AG04450 (cell line): ENCODE results near the gene XCL1. TPM values are rescaled to one million over a fixed set of nuclear protein-coding genes. Genes with fewer than 3 reads are reported as not detected.

Source experiments
- CTCF ChIA-PET: fragments of 300-600, 350-600 bp; formaldehyde crosslinking; extraction: SDS; loops from one replicate; lab custom pipeline; 2022; ENCODE audit warnings: antibody characterized with exemption, inconsistent platforms; lab: Charles Lee
- POLR2A ChIA-PET: fragments of 350-600 bp; formaldehyde crosslinking; extraction: SDS; loops from one replicate; lab custom pipeline; 2021; ENCODE audit warnings: antibody characterized with exemption, inconsistent platforms; lab: Yijun Ruan, JAX
- DNase-seq: peaks from one replicate; pipeline ENCODE4 v3.0.0-alpha.2; 2011; ENCODE audit warnings: low read depth, low spot score
- H3K27ac ChIP-seq: one replicate; pipeline ENCODE4 v1.5.1; 2012; ENCODE audit warnings: low read depth, low read length, control low read depth
- H3K27me3 ChIP-seq: one replicate; pipeline ENCODE4 v1.6.0; 2012; ENCODE audit warnings: low read length; ENCODE audit not compliant: control insufficient read depth, insufficient read depth
- H3K4me3 ChIP-seq: 2 replicates; pipeline ENCODE4 v1.5.1; 2011; ENCODE audit warnings: mild to moderate bottlenecking, low read depth, low read length, control low read depth
- H3K9me3 ChIP-seq: 2 replicates; pipeline ENCODE4 v1.5.1; 2012; ENCODE audit warnings: low read length; ENCODE audit not compliant: control insufficient read depth, insufficient read depth
- CTCF ChIP-seq: IDR thresholded peaks from 2 replicates; pipeline ENCODE4 v1.5.1; 2011; ENCODE audit warnings: low read depth, low read length, control low read depth, inconsistent platforms
- polyA plus RNA-seq: library from polyadenylated mRNA; depleted of rRNA; stranded (reverse); fragments of >200 nt; gene quantifications from 2 replicates; pipeline ENCODE4 v1.2.3, GENCODE V29; 2011

Gene XCL1
- polyA plus RNA-seq, 1 experiment = not detected

GRCh38 chr1:168613038-168613451, 36.6 kb downstream of the XCL1 start:
- CTCF ChIA-PET = interaction anchor here (1.5 kb wide), 1 partner anchor 10 kb away, joined by 3 read pairs; no protein-coding TSS in a partner anchor
- DNase-seq = no peak
- Histone ChIP-seq H3K27me3 (peaks cover 9% of the 10 kb centered on the region), H3K9me3 (no peaks in the 10 kb centered on the region), H3K4me3 (no peak overlapping the region), H3K27ac (no peak overlapping the region)
- POLR2A ChIA-PET = no interaction called here
- no peak for TF ChIP-seq CTCF

- CTCF ChIA-PET = interaction anchor here (1.5 kb wide), 1 partner anchor 10 kb away, joined by 3 read pairs; no protein-coding TSS in a partner anchor
- H3K27ac ChIP-seq = no peak overlapping the region
- DNase-seq = no peak
- peaks cover 9% of the 10 kb centered on the region for H3K27me3 ChIP-seq
- TF ChIP-seq CTCF = no peak
- POLR2A ChIA-PET = no interaction called here
- no peaks in the 10 kb centered on the region for H3K9me3 ChIP-seq
- no peak overlapping the region for H3K4me3 ChIP-seq
Measured at GRCh38 chr1:168613691-168614231, 37.4 kb downstream of the XCL1 start.

- DNase-seq = no peak
- TF ChIP-seq CTCF = no peak
- ChIA-PET POLR2A (no interaction called here), CTCF (interaction anchor here (1.2 kb wide), 1 partner anchor 272 kb away, joined by 3 read pairs; no protein-coding TSS in a partner anchor)
- no peak overlapping the region for H3K27ac ChIP-seq
- H3K4me3 ChIP-seq = no peak overlapping the region
- H3K27me3 ChIP-seq = peaks cover 9% of the 10 kb centered on the region
- no peaks in the 10 kb centered on the region for H3K9me3 ChIP-seq
Measured at GRCh38 chr1:168614235-168614634, 37.8 kb downstream of the XCL1 start.

GRCh38 chr1:168615965-168616364, 39.6 kb downstream of the XCL1 start:
- H3K27ac ChIP-seq = no peak overlapping the region
- peaks cover 9% of the 10 kb centered on the region for H3K27me3 ChIP-seq
- TF ChIP-seq CTCF = no peak
- ChIA-PET CTCF (no interaction called here), POLR2A (no interaction called here)
- H3K9me3 ChIP-seq = no peaks in the 10 kb centered on the region
- DNase-seq = no peak
- H3K4me3 ChIP-seq = no peak overlapping the region

- ChIA-PET CTCF (interaction anchor here (1.0 to 1.5 kb wide), 2 partner anchors 14 to 275 kb away, joined by 4 to 5 read pairs; no protein-coding TSS in a partner anchor), POLR2A (no interaction called here)
- H3K27ac ChIP-seq = no peak overlapping the region
- H3K9me3 ChIP-seq = no peaks in the 10 kb centered on the region
- no peak for TF ChIP-seq CTCF
- H3K4me3 ChIP-seq = no peak overlapping the region
- DNase-seq = no peak
- H3K27me3 ChIP-seq = peaks cover 3% of the 10 kb centered on the region
Measured at GRCh38 chr1:168617974-168618750, 41.8 kb downstream of the XCL1 start.
